ENCODE results near the gene DCP1B. TPM values are rescaled to one million over a fixed set of nuclear protein-coding genes. Genes with fewer than 3 reads are reported as not detected.

Gene DCP1B
- polyA plus RNA-seq, 4 donors: 28.7 to 31.5 (median 29.7) TPM

GRCh38 chr12:1937481-1938224, 66.6 kb downstream of the DCP1B start:
- no peak for DNase-seq (ENCODE audit: low read depth in 4 of 4, low spot score in 2 of 4)

DNA sequence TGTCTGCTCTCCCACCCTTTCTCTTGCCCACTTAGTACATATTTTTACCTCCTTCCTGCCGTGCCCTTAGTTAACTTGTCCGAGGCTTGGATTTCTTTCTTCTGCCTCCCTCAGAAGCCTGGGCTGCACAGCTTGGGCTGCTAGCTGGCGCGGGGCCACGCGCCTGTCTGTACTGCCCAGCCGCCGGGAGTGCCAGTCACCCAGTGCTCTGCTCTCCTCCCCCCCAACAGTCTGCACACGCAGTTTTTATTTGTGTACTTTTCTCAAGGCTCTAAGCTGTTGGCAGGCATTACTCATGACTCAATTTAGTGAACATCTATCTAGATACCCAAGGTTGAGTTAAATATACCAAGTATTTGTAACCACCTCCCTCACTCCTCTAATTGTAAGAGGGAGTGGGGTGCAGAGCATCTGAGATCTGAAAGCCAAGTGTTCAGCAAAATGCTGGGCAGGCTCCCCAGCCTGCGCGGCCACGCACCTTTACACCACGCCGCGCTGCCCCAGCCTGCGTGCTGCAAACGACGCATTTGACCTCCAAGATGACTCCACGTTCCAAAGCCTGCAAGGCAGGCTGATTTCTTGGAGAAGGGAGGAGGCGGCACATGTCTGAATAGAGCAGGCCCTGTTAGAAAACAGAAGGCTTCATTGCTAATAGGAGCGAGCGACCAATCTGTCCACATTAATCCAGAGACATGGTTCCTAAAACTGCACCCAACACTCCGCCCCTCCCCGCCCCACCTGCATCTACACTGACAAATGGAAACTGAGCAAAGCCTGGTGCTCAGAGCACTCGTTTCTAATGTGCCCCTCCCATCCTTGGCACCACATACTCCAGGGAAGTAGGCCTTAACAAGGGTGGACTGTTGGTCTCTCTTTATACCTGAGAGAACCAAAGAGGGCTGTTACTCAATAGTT, 67.6 kb downstream of the DCP1B start:
- DNase-seq (ENCODE audit: low read depth in 4 of 4, low spot score in 2 of 4): no peak

GRCh38 chr12:1935700-1936378, 68.4 kb downstream of the DCP1B start:
- DNase-seq (ENCODE audit: low read depth in 4 of 4, low spot score in 2 of 4): no peak

DNA sequence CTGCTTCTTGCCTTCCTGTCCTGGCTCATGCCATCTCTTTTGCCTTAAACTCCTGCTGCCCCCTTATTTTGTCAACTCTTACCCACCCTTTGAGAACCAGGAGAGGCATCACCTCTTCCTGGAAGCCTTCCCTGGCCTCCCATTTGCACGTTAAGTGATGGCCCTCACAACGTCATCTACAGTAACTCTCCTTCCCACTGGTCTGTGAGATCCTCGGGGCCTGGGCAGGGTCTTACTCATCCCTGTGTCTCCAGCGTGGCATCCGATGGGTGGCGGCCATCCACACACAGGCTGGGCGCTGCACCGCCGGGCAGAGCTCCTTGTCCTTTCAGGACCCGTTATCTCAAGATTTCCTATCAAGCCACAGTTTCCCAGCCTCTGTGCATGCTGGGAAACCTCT, 69.0 kb downstream of the DCP1B start:
- no peak for DNase-seq (ENCODE audit: low read depth in 4 of 4, low spot score in 2 of 4)

DNA sequence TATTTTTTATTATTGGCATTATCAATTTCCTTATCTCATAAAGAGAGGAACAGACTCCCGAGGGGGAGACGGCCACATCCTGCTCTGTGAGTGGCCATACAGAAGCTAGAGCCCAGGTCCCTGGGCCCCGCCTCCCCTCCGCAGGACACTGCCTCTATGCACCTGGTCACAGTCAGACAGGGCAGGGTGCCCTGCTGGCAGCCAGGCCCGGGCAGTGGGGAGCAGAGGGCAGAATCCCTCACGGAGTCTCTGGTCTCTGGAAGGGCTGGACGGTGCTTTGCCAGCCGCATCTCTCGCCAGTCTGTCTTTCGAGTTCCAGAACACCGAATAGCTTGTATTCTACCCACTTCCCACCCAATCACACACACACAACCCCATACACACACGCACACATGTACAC, 69.4 kb downstream of the DCP1B start:
- no peak for DNase-seq (ENCODE audit: low read depth in 4 of 4, low spot score in 2 of 4)

- DNase-seq (ENCODE audit: low read depth in 4 of 4, low spot score in 2 of 4): no peak
Measured at GRCh38 chr12:1934068-1934467, 70.2 kb downstream of the DCP1B start.

GRCh38 chr12:1933342-1934051, 70.8 kb downstream of the DCP1B start:
- no peak for DNase-seq (ENCODE audit: low read depth in 4 of 4, low spot score in 2 of 4)

DNA sequence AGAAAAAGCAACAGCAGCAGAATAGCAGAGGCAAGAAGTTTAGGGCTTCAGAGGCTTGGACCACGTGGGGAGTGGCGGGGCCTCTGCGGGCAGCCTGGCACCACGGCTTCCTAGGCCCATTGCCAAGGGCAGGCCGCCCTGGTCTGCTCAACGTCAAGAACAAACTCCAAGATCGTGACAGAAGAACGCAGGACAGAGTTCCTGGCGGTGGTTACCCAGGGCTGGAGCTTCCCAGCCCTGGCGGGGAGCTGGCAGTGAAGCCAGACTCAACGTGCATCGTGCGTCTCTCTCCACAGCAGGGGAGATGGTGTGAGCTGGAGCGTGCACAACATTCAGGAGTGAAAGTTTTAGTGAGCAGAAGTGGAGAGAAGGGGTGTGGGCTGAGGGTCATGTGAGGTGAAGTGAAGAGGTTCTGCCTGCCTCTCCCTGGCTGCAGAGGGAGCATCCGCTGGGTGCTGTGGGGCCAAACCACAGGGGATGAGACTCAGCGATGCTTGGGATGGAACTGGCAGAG, 71.9 kb downstream of the DCP1B start:
- DNase-seq (ENCODE audit: low read depth in 4 of 4, low spot score in 2 of 4): no peak

DNA sequence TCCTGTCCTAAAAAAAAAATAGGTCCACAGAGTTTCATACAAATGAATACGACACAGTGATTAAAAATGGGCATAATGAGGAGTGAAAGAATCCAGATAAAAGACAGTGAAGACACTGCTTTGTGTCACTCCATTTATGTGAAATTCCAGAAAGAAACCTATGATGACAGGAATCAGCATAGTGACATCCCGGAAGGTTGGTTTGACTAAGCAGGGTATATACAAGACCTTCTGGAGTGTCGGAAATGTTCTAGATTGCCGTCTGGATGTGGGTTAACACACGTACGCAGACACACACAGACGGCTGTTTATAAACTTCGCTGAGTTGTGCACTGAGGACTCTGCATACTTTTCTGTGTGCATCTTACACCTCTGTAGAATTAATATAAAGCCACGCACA, 72.6 kb downstream of the DCP1B start:
- DNase-seq (ENCODE audit: low read depth in 4 of 4, low spot score in 2 of 4): no peak

DNA sequence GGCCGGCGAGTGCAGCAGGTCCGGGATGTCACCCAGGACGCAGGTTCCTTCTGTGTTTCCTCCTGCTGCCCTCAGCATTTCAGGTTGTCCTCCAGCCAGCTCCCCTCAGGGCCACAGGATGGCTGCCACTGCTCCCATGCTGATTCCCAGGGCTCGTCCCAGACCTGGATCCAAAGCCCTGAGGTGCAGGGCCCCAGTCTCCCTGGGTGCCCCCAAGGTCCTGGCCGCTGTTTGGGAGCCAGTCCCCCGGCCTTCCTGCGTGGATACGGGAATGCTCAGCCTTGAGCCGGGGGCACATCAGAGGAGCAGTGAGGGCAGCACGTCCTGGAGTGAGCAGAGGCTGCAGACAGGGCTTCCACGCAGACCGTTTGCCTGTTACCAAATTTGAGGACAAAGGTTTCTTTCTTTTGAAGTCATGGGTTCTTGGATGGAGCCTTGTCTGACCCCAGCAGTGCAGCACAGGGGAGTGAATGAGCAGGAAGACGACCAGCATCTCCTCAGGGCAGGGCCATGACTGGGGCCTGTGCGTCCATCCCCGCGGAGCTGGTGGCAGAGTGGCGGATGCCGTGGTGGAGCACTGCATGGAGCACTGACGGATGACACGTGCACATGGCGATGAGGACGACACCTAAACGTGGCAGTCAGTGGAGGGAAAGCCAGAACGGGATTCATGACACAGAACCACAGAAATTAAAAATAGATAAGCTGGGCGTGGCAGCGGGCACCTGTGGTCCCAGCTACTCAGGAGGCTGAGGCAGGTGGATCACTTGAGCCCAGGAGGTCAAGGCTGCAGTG, 73.3 kb downstream of the DCP1B start:
- no peak for DNase-seq (ENCODE audit: low read depth in 4 of 4, low spot score in 2 of 4)

DNA sequence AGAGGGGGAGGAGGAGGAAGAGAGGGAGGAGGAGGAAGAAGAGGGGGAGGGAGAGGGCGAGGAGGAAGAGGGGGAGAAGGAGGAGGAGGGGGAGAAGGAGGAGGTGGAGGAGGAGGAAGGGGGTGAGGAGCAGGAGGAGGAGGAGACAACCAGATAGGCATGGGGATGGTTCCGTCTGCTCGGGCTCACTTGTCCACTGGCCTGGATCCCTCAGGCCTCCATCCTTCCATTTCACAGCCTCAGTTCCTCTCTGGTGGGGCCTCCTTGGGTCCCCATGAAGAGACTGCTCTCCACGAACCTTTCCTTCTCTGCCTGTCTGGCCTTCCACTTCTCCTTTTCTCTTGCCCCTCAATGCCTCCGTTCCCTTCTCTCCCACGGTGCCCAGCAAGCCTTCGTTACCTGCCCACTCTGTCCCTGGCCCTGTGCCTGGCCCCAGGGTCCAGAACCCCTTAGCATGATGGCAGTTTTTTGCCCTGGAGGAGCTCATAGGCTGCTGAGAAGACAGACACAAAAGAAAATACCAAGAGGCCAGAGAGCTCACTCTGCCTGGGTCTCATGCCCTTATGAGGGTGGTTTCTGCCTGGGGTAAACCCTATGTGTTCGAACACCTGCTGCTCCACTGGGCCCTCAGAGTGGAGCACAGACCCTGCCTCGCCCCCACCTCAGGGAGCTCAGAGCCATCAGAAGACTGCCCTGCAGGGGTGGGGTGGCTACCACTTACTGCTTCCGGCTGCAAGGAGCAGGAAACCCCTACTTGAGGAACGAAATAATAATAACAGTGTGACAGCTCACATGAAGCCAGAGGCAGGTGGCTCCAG, 74.1 kb downstream of the DCP1B start:
- no peak for DNase-seq (ENCODE audit: low read depth in 4 of 4, low spot score in 2 of 4)

- DNase-seq (ENCODE audit: low read depth in 4 of 4, low spot score in 2 of 4): no peak
Measured at GRCh38 chr12:1929241-1929984, 74.8 kb downstream of the DCP1B start.

- no peak for DNase-seq (ENCODE audit: low read depth in 4 of 4, low spot score in 2 of 4)
Measured at GRCh38 chr12:1928439-1929121, 75.7 kb downstream of the DCP1B start.

GRCh38 chr12:1927751-1928351, 76.4 kb downstream of the DCP1B start:
- no peak for DNase-seq (ENCODE audit: low read depth in 4 of 4, low spot score in 2 of 4)

DNA sequence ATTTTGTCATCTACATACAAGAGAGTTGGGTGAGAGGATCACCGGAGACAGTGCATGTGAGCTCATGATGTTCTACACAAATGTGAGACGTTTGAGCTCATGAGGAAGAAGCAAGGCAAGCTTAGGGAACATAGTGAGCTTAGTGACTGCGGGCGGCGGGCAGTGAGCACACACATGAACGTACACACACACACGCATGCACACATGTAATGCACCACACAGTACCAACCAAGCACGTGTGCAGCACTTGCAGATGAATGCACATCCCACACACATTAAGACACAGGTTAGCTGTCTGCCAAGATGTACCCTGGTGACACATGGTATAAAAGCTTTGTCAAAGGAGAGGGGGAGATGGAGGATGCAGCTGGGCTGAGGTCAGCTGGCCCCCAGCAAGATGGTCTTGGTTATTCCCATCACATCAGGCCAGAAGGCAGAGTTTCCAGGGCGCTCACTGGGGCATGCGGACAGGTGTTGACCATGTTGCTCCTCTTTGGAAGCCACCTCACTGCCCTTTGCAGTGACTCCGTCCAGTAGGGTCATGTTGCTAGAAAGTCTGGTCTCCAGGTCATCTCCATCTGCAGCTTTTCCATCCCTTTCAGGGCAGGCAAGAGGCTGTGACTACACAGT, 77.1 kb downstream of the DCP1B start:
- DNase-seq (ENCODE audit: low read depth in 4 of 4, low spot score in 2 of 4): no peak

- DNase-seq (ENCODE audit: low read depth in 4 of 4, low spot score in 2 of 4): no peak
Measured at GRCh38 chr12:1926251-1926657, 78.0 kb downstream of the DCP1B start.

- DNase-seq (ENCODE audit: low read depth in 4 of 4, low spot score in 2 of 4): no peak
Measured at GRCh38 chr12:1925684-1926006, 78.6 kb downstream of the DCP1B start.
